Ovary (tissue), 9 donors: ENCODE results near the gene PLSCR1. TPM values are rescaled to one million over a fixed set of nuclear protein-coding genes. Genes with fewer than 3 reads are reported as not detected.

Experiments
- DNase-seq, 5 donors: peaks; one replicate each; pipeline ENCODE4 v3.0.0-alpha.2; 2019 to 2020
- H3K27ac ChIP-seq, 2 donors: fragments of 200-600 bp; one replicate each; pipeline versions ENCODE4 v1.5.1 to v1.8.0; 2019 to 2022
- H3K27me3 ChIP-seq: fragments of 200-600 bp; one replicate; pipeline ENCODE4 v1.8.0; 2022
- H3K36me3 ChIP-seq: fragments of 200-600 bp; sonication (generic); one replicate; pipeline ENCODE4 v1.5.1; 2019
- H3K4me1 ChIP-seq: one replicate; pipeline ENCODE4 v1.8.1; 2013; ENCODE audit warnings: mild to moderate bottlenecking, moderate library complexity; ENCODE audit not compliant: insufficient read depth
- H3K4me3 ChIP-seq: fragments of 200-600 bp; sonication (generic); one replicate; pipeline ENCODE4 v1.5.1; 2017
- H3K9me3 ChIP-seq, 2 donors: fragments of 200-600 bp in 1 of 2; sonication (generic) in 1 of 2; one replicate each; pipeline versions ENCODE4 v1.5.1 to v1.8.1; 2013 to 2019; ENCODE audit warnings: mild to moderate bottlenecking in 1 of 2, moderate library complexity in 1 of 2
- CTCF ChIP-seq, 3 donors: fragments of 450-650 bp in 2 of 3; fragments of 200-600 bp in 1 of 3; IDR thresholded peaks; one replicate each; pipeline versions ENCODE4 v1.5.1 to v1.8.0; 2016 to 2022; ENCODE audit warnings: antibody characterized with exemption in 3 of 3, mild to moderate bottlenecking in 1 of 3
- EP300 ChIP-seq: sonication (generic); formaldehyde crosslinking; IDR thresholded peaks from one replicate; pipeline ENCODE4 v1.6.1; 2017; ENCODE audit warnings: antibody characterized with exemption
- POLR2A ChIP-seq: fragments of 450-650 bp; IDR thresholded peaks from one replicate; pipeline ENCODE4 v1.6.1; 2017; ENCODE audit warnings: antibody characterized with exemption, mild to moderate bottlenecking, moderate library complexity
- WGBS, 3 donors: extraction: QIAGEN DNeasy Blood & Tissue Kit in 1 of 3; methylation state at CpG; one replicate each; pipeline versions ENCODE4 v1.1.5 to v1.1.7; 2013 to 2017; 5-methylcytosine and 5-hydroxymethylcytosine counted together
- intact Hi-C, 4 donors: fragments of 100-400 bp; cut with DNase I; formaldehyde crosslinking; loops; one replicate each; pipeline versions ENCODE4 v1.11.0 to v1.15.1; 2022 to 2023
- polyA plus RNA-seq, 2 donors: library from polyadenylated mRNA; stranded (reverse); fragments of 200-250 nt in 1 of 2; fragments of 350-450 nt in 1 of 2; fragmentation: Illumina TruSeq in 1 of 2; extraction: RNeasy Lipid Tissue Mini Kit (QIAGEN cat#74804) in 1 of 2; gene quantifications; one replicate each; pipeline ENCODE4 v1.2.3, GENCODE V29; 2013 to 2014
- total RNA-seq, 7 donors: library from RNA; depleted of rRNA in 2 of 7; stranded (reverse); fragments of >200 nt in 2 of 7; fragmentation: NEBNext Ultra II Directional in 3 of 7; extraction: Animal tissue kit (Norgen Biotek cat#: 25700) in 3 of 7; gene quantifications; one replicate each; pipeline versions ENCODE4 v1.1.0 to v1.2.4, GENCODE V29; 2016 to 2023
- donor health status: DM: no; HTN: no; CAD: no; lungs with moderate emphysema.
- donor health status: DM: no; HTN: no; CAD: no.
- donor health status: Bipolar disorder and iron deficiency.
- donor health status: DM: yes; HTN: yes; CAD: no.
- donor health status: DM: no; HTN: no; CAD: no.
- donor health status: DM: yes; HTN: yes; CAD: no.

Gene PLSCR1
- total and polyA plus RNA-seq, 9 donors: 56.6 to 156 (median 109) TPM

GRCh38 chr3:146505516-146505915 is 38.9 kb downstream of the PLSCR1 start:
- no peak for DNase-seq
- Histone ChIP-seq H3K4me3 (no peak overlapping the region), H3K4me1 (no peaks in the 10 kb centered on the region), H3K27ac (no peak overlapping the region), H3K27me3 (no peaks in the 10 kb centered on the region), H3K9me3 (no peaks in the 10 kb centered on the region), H3K36me3 (no peaks in the 10 kb centered on the region)
- intact Hi-C loops: no loop called here
- TF ChIP-seq POLR2A (no peak), EP300 (no peak), CTCF (IDR thresholded peaks at IDR 0.05) (no peak)
- WGBS, 3 donors: 70 to 84% (median 82%) methylated on average over 1 of the region's 1 CpG

DNA sequence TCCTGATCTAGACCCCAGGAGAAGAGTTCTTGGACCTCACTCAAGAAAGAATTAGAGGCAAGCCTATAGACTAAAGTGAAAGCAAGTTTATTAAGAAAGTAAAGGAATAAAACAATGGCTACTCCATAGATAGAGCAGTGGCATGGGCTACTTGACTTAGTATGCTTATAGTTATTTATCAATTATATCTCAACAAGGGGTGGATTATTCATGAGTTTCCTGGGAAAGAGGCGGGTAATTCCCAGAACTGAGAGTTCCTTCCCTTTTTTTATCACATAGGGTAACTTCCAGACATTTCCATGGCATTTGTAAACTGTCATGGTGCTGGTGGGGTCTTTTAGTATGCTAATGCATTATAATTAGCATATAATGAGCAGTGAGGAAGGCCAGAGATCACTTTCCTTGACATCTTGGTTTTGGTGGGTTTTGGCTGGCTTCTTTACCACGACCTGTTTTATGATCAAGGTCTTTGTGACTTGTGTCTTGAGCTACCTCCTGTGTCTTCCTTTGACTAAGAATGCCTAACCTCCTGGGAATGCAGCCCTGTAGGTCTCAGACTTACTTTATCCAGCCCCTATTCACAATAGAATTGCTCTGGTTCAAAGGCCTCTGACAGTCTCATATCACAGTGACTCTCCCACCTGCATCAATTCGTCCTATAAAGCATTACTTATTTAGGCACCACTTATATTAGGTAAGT is 39.8 kb downstream of the PLSCR1 start:
- TF ChIP-seq CTCF (IDR thresholded peaks at IDR 0.05): no peak
- no peak for TF ChIP-seq EP300
- TF ChIP-seq POLR2A: no peak
- intact Hi-C loops: no loop called here
- no peak for DNase-seq

DNA sequence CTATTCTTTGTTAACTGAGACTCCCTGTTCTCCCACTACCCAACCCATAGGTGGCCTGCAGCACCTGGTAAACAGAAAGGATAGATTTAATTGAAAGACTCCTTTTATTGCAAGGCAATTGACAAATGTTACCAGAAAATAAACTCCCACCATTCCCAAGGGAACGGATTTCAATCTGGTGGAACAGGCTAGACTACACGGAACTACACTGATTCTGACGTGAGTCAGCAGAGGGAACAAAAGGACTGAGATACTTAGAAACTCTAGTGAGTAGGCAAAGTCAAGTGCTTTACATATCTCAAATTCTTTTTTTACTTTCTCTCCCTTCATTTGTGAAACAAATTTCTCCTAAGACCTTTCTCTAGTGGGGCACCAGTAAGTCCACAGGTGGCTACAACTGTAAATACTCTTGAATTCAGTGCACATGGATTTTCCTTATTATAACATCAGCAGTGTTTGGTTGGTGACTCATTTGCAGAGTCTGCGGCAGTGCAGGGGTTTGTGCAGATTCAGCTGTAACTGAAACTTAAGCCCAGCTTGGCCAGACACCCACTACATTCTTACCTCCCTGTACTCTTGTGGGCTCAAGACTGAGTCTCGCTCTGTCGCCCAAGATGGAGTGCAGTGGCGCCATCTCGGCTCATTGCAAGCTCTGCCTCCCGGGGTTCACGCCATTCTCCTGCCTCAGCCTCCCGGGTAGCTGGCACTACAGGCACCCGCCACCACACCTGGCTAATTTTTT is 40.8 kb downstream of the PLSCR1 start:
- H3K4me3 ChIP-seq: no peak overlapping the region
- no peaks in the 10 kb centered on the region for H3K27me3 ChIP-seq
- H3K4me1 ChIP-seq: no peaks in the 10 kb centered on the region
- TF ChIP-seq POLR2A (no peak), CTCF (IDR thresholded peaks at IDR 0.05) (no peak), EP300 (no peak)
- H3K27ac ChIP-seq: no peak overlapping the region
- DNase-seq: no peak
- H3K9me3 ChIP-seq: no peaks in the 10 kb centered on the region
- intact Hi-C loops: no loop called here
- WGBS, 3 donors: 78 to 91% (median 80%) methylated on average over 12 of the region's 12 CpGs
- H3K36me3 ChIP-seq: no peaks in the 10 kb centered on the region

More for the DNA sequence above, 39.8 kb downstream of the PLSCR1 start:
- Histone ChIP-seq H3K27me3 (no peaks in the 10 kb centered on the region), H3K9me3 (no peaks in the 10 kb centered on the region), H3K4me3 (no peak overlapping the region), H3K4me1 (no peaks in the 10 kb centered on the region), H3K36me3 (no peaks in the 10 kb centered on the region), H3K27ac (no peak overlapping the region)
- 76 to 80% (median 79%) methylated on average over 3 of the region's 3 CpGs for WGBS, 3 donors

GRCh38 chr3:146502887-146503460 is 41.4 kb downstream of the PLSCR1 start:
- no peak overlapping the region for H3K4me3 ChIP-seq
- no peak for DNase-seq
- H3K9me3 ChIP-seq: no peaks in the 10 kb centered on the region
- no peak for TF ChIP-seq EP300
- no peak for TF ChIP-seq POLR2A
- TF ChIP-seq CTCF (IDR thresholded peaks at IDR 0.05): no peak
- H3K27ac ChIP-seq: no peak overlapping the region
- 79 to 95% (median 84%) methylated on average over 1 of the region's 1 CpG for WGBS, 3 donors
- H3K27me3 ChIP-seq: no peaks in the 10 kb centered on the region
- intact Hi-C loops: no loop called here
- no peaks in the 10 kb centered on the region for H3K36me3 ChIP-seq
- H3K4me1 ChIP-seq: no peaks in the 10 kb centered on the region
